LNCAP (cell line): ENCODE measurements around the gene LCAT.
A peak's percentile ranks its signal among the peaks of the same experiment; 100 is the strongest.

Experiments used
- TF ChIP-seq, protein P1 (sequence below): fragments of 450-650 bp; IDR thresholded peaks from 2 replicates; pipeline ENCODE4 v1.5.1; 2017; ENCODE audit warnings: mild to moderate bottlenecking

The LCAT gene

DNA sequence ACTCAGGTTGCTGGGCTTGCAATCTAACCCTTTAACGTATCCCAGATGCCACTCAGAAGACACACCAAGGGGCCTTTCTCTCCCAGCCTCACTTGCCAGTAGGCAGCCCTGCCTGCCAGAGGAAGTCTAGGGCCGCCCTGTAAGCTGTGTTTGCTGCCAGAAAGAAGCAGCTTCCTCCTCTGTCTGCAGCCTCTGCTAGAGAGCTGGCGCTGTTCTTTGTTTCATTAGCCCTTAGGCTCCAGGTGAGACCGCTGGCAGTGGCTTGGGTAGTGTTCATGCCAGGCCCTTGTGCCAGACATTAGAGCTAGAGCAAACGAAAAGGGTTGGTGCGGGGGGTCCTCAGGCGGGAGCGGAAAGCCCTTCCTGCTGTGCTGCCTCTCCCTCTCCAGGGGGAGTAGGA lies 21.2 kb downstream of the LCAT start:
- TF ChIP-seq, protein P1, sequence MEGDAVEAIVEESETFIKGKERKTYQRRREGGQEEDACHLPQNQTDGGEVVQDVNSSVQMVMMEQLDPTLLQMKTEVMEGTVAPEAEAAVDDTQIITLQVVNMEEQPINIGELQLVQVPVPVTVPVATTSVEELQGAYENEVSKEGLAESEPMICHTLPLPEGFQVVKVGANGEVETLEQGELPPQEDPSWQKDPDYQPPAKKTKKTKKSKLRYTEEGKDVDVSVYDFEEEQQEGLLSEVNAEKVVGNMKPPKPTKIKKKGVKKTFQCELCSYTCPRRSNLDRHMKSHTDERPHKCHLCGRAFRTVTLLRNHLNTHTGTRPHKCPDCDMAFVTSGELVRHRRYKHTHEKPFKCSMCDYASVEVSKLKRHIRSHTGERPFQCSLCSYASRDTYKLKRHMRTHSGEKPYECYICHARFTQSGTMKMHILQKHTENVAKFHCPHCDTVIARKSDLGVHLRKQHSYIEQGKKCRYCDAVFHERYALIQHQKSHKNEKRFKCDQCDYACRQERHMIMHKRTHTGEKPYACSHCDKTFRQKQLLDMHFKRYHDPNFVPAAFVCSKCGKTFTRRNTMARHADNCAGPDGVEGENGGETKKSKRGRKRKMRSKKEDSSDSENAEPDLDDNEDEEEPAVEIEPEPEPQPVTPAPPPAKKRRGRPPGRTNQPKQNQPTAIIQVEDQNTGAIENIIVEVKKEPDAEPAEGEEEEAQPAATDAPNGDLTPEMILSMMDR = peak; percentile 18; the same call in 1 of the 2 replicates

DNA sequence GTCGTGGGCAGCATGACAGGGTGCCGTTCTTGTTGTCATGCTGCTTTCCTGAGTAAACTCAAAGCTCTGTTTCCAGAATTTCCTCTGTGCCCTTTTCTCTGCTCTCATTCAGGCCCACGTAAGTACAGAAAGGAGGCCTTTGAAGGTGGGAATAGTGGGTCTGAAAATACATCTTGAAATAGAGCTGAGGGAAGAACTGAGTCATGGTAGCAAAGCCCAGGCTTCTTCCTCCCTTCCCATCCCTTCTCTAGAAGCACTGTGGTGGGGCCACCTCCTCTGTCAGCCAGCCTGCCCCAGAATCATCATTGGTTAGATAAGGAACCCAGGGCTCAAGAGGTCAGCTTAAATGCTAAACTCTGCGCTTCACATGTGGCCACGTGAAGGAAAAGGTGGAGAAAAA lies 21.7 kb downstream of the LCAT start:
- TF ChIP-seq, protein P1 = no peak

DNA sequence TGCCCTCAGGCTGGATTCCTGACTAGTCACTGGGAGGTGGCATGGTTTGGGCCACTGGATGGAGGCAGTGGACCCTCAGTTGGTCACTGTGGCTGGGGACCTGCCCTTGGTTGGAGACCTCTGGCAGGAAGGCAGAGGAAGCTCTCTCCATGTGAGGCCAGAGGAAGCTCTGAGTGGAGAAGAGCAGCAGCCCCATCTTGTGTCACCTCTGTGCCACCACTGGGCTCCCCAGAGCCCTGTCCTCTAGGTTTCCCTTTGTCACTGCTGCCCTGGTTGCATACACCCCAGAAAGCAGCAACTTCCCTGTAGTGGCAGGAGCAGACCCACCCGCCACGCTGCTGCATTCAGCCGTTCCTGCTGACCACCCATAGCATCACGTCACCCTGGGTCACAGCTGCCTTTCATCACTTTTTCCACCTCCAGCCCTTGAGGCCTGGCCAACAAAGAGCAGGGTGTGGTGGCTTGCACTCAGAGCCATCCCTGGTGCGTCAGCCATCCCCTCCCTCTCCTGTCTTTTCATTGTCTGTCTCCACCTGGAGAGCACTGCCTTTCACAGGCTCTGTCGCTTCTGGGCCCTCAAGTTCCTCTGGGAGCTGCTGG lies 24.2 kb downstream of the LCAT start:
- TF ChIP-seq, protein P1 = no peak

DNA sequence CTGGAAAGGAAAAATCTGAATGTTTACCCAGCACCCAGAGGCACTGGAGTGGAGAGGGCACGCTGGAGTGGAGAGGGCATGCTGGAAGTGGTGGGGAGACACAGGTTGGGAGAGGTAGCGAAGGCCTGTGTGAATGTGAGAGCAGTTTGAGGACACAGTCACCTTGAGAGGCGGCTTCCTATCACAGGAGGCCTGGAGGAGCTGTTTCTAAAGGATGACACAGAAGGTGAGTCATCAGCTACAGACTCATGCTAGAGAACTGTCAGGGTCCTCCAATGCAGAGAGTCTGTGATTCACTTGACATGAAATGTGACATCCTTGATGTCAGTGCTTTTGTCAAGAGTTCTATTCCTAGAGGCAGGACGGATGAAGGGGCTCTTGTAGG lies 26.1 kb downstream of the LCAT start:
- TF ChIP-seq, protein P1 = no peak

DNA sequence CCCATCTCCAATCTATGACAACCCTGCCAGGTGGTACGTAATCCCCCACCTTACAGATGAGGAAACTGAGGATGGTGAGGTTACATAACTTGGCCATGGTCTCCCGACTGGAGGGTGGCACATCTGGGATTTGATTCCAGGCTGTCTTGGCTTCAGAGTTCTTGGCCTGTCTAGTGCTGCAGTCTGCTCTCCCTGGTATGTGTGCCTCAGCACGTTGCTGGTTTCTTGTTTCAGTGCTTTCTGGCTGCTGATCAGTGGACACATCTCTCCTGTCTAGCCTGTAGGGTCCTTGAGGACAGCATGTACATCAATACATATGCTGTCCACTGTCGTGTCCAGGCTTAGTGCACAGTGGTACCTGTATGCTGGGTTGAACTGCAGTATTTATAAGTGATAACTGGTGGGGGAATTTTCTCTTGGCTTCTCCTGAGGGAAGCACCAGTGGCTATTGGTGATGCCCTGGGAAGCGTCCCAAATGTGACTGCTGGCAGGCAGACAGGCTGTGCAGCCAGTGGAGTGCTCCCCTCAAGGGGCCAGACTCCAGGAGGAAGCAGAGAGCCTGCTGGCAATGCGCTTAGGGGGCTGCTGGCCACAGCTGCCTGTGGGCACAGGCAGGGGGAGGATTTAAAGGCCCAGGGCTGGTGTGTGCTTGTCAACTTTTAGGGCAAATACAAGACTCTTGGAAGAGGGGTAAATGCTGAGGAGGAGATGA lies 26.6 kb downstream of the LCAT start:
- TF ChIP-seq, protein P1 = no peak

DNA sequence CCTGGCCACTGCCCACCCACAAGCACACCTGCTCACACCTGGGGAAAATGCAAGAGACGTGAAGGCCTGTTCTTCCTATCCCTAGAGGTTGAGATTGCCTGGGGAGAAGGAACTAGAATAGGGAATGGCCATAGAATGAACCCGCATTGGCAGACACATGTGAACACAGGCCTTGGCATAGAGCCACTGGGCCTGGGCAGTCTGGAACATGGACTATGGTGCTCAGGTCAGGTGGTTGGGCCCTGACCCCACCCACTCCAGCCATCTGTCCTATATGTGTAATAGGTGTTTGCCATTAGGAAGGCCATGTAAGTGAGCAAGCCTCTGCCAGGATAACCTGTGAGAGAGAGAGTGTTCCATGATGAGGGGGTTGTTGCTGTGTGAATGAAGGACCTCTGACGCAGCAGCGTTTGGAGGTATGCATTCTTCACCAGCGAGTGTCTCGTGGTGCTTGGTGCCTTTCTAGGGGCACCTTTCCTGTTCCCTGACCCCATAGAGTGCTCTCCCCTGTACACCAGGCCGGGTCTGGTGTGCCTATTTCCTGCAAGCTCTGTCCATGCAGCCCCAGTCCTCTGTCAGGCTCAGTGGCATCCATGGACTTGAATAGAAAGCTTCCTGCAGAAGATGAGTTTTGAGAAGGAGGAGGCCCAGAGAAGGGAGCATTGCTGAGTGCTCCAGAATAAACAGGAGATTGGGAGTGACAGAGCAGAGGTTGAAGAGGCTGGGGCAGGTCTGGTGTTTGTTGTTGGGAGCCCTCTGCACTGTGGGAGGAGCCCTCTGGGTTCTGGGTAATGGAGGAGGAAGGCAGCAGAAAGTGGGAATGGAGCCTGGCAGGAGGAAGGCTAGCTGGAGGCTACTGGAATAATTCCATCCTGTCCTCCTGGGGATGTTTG lies 27.8 kb downstream of the LCAT start:
- TF ChIP-seq, protein P1 = no peak

DNA sequence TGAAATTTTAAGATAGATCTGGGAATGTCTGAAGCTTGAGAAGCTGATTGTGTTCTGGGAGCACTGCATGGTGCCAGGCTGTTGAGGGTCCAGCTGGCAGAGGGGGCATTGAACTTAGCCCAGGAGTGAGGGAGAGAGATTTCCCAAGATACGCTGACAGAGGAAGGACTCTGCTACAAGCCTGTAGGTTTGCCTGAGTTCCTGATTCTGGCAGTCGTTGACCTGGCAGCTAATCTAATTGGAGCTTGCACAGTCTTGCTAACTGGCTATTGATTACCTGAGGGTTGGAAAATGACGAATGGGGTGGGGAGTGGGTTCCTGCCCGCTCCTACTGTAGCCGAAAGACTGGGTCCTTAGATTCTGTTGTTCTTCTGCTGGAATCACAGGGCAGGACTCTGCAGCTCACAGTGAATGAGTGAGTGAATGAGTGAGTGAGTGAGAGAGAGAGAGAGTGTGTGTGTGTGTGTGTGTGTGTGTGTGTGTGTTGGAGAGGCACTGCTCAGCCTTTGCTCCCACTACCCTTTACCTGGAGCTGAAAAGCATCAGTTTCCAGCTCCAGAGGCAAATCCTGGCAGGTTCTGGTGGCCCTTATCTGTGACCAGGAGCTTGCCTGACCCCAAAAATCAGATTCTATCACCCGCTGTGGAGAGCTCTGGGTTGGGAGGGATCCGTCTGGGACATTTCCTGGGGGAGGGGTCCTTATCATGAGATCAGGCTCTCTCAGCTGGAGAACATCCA lies 29.0 kb downstream of the LCAT start:
- TF ChIP-seq, protein P1 = no peak
